HL-60/S4 (cell line): Measurements from ENCODE around the gene CATSPER3.
"Not testable (repeated sequence)": the region's sequence is repeated elsewhere in the genome, so short reads cannot be mapped to it uniquely, and the experiment has no call there.

ENCODE experiments used
- in situ Hi-C: fragments of 300-500 bp; cut with MboI; formaldehyde crosslinking; loops from 2 replicates; pipeline ENCODE4 v1.14.3; 2022; ENCODE audit warnings: low sequenced_read_pairs

The CATSPER3 gene

DNA sequence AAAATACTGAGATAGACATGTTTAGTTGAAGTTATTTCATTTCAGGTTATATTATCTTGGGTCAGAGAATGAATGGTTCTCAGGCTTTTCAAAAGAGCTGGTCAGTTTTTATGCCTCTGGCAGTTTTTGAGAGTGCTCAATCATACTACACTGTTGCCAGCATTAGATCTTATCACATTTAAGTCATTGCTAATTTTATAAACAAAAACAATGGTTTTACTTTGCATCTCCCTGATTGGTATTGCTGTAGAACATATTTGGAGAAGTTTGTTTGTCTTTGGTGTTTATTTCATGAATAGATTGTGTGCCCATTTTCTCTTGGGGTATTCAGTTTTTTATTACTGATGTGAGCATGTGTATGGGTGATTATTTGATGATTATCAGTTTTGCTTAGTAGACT, 1.5 kb downstream of the CATSPER3 start:
- in situ Hi-C loops = no loop called here

DNA sequence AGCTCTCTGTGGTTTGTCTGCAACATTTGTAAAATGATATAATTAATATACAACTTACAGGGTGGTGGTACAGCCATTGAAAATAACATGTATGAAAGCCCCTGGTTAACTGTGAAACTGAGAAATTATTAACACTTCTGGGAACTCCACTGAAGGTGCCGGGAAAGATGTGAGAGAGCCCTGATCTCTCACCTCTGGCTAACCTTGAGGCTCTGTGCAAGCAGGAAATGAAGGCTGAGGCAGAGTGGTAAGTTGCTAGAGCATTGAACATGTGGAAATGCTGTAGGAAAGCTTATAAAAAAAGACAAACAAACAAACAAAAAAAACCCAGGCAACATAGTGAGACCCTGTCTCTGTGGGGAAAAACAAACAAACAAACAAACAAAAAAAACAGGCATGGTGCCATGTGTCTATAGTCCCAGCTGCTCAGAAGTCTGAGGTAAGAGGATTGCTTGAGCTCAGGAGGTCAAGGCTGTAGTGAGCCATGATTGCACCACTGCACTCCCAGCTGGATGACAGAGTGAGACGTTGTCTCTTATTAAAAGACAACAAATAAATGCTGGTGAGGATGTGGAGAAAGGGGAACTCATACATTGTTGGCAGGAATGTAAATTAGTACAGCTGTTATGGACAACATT, 7.5 kb downstream of the CATSPER3 start:
- in situ Hi-C loops = no loop called here

DNA sequence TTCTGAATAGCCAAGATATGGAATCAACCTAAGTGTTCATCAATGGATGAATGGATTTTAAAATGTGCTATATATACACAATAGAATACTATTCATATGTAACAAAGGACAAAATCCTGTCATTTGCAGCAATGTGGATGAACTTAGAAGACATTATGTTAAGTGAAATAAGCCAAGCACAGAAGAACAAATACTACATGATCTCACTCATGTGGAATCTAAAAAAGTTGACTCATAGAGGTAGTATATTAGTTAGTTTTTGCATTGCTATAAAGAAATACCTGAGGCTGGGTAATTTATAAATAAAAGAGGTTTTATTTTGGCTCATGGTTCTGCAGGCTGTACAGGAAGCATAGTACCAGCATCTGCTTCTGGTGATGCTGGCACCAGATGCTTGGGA, 8.1 kb downstream of the CATSPER3 start:
- in situ Hi-C loops = no loop called here

- in situ Hi-C loops = no loop called here
These were observed 9.1 kb downstream of the CATSPER3 start for GRCh38 chr5:134976841-134977240.

DNA sequence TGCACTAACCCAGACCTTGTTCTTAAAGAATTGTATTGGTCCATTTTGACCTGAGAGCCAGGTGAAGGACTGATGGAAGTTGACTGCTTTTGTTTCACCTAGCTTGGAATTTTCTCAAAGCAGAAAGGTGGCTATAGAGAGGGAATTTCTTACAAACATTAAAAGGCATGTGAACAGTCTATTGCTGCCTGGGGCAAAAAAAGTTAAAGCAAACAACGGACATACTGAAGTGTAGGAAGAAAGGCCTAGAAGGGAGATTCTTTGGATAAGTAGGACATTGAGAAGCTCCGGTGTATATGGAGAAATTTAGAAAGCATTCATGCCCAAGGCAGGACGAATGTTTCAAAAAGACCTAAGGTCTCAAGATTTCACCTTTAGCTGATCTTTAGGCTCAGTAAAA, 11.7 kb downstream of the CATSPER3 start:
- in situ Hi-C loops = no loop called here

- in situ Hi-C loops = no loop called here
These were observed 14.5 kb downstream of the CATSPER3 start for GRCh38 chr5:134982230-134982629.

GRCh38 chr5:134989266-134989830, 21.6 kb downstream of the CATSPER3 start:
- in situ Hi-C loops = no loop called here

- in situ Hi-C loops = not testable (repeated sequence)
These were observed 22.5 kb downstream of the CATSPER3 start for GRCh38 chr5:134990183-134990582.

DNA sequence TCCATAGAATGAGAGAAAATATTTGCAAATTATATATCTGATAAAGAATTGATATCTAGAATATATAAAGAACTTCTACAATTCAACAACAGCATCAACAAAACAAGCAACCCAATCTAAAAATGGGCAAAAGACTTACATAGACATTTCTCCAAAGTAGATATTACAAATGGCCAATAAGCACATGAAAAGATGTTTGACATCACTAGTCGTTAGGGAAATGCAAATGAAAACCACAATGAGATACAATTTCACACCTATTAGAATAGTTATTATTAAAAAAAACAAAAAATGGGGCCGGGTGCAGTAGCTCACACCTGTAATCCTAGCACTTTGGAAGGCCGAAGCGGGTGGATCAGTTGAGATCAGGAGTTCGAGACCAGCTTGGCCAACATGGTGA, 24.4 kb downstream of the CATSPER3 start:
- in situ Hi-C loops = no loop called here

GRCh38 chr5:134993161-134993560, 25.5 kb downstream of the CATSPER3 start:
- in situ Hi-C loops = no loop called here

- in situ Hi-C loops = no loop called here
These were observed 27.0 kb downstream of the CATSPER3 start for GRCh38 chr5:134994560-134995156.

DNA sequence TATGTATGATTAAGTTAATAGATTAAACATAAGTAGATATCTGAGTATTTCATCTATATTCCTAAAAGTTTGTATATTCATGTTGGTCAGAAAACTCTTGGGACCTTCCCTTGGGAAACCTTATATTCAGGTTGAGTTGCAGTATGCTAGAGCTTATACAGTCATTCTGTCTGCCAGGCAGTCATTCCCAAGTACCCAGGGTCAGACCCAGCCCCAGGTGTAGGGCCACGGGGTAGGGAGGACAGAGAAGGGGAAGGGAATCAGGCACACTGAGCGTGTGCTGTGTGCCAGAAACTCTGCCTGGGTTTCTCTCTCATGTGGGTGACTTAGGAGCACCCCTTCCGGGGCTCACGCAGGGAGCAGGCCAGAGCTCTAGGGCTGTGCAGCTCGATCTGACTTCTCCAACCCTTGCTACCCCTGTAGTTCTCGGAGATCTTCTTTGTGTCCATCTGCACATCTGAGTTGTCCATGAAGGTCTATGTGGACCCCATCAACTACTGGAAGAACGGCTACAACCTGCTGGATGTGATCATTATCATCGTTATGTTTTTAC, 28.2 kb downstream of the CATSPER3 start:
- in situ Hi-C loops = no loop called here

DNA sequence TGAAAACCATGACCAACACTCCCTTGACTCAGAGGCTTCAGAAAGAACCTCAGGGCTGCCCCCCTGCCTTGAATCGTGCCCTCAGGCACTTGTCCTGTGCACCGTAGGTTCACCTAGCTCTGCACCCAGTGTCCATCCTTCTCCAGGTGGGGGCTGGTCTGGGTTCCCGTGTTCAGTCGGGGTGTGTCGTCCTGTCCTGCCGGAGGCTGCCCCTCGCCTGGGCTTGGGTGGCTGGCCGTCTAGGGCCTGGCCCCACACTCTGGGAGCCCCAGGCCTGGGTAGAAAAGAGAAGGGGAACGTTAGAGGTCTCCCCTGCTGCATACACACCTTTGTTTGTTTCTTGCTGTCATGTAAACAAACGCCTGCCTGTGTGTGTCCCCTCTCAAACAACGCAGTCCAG, 29.3 kb downstream of the CATSPER3 start:
- in situ Hi-C loops = no loop called here

- in situ Hi-C loops = not testable (repeated sequence)
These were observed 30.4 kb downstream of the CATSPER3 start for GRCh38 chr5:134998068-134998467.

GRCh38 chr5:135004376-135004775, 36.7 kb downstream of the CATSPER3 start:
- in situ Hi-C loops = no loop called here

DNA sequence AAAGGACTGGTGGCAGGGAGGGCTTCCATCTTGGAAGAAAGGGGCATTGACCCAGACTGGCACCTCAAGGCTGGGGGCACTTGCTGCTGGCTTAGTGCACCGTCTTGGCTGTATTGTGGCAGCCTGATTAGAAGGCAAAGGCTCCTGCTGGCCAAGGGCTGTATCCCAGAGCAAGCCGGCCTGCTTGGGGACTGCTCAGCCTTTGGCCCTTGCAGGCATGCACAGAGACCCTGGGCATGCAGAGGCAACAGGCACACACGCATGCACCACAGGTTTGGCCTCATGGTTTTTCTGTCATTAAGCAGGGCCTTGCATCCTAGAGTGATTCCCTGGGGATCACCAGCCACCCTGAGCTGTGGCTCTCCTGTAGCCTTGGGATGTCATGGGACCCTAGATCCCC, 37.4 kb downstream of the CATSPER3 start:
- in situ Hi-C loops = no loop called here

- in situ Hi-C loops = no loop called here
These were observed 39.6 kb downstream of the CATSPER3 start for GRCh38 chr5:135007305-135007704.

GRCh38 chr5:135007749-135008363, 40.1 kb downstream of the CATSPER3 start:
- in situ Hi-C loops = no loop called here

DNA sequence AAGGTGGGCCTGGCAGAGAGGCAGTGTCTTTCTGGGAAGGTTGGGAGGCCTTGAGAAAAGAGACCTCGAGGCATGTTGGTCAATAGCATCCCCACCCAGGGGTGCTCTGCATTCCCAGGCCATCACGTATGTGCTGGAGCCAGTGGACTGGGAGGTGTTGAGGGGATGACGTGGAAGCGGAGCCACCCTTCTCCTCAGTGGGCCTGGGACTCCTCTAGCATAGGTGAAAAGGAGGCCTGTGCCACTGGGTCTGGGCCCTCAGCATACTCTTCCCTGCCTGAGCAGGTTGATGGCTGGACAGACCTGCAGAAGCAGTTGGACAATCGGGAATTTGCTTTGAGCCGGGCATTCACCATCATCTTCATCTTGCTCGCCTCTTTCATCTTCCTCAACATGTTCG, 40.8 kb downstream of the CATSPER3 start:
- in situ Hi-C loops = no loop called here

DNA sequence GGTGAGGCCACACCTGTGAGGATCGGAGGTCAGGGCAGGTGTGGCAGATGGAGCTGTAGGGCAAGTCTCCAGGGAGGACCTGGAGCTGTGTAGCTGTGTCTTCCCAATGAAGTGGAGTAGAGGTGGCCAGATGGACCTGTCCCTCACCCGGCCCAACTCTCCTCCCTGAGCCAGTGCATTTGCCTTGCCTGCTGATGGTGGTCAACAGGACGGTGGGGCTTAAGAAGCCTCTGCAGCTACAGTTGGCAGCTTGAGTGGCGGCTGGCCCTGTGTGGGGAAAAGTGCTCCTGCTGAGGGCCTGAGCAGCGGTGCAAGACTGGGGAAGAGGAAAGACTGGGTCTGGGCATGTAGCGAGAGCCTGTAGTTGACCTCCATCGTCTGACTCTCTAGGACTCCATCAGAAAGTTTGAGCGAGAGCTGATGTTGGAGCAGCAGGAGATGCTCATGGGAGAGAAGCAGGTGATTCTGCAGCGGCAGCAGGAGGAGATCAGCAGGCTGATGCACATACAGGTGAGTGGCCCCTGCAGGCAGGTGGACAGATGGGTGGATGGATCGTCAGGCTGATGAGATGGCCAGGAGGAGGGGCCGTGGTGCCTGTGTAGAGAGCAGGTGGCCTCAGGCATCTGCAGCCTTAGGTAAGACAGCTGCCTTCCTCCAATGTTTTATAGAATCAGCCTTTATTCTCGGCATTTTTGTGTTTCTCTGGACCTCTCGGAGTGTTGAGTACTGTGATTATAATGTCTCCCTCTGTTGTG, 41.5 kb downstream of the CATSPER3 start:
- in situ Hi-C loops = no loop called here
